RPMI8226 (cell line): ENCODE results near the gene EPB41L3.

ENCODE experiments used
- DNase-seq: peaks from one replicate; pipeline ENCODE4 v3.0.0-alpha.2; 2015

The EPB41L3 gene

DNA sequence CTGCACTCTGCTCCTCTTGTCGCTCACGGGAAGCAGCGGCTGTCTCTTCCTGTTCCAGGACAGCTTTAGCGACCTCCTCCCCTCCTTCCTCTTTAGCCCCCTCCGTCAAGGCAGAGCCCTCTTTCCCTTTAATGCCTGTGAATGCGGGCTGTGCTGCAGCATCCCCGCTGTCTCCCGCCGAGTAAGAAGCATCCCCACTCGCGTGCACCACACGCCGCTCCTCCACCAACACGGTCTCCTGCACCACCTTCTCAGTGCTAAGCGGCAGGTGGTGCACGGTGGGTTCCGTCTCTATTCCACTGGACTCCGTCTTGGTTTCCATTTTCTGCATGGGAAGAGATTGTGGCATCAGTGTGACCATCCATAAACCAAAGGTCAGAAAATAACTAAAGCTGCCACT is 146.7 kb downstream of the EPB41L3 start:
- DNase-seq, result no peak

DNA sequence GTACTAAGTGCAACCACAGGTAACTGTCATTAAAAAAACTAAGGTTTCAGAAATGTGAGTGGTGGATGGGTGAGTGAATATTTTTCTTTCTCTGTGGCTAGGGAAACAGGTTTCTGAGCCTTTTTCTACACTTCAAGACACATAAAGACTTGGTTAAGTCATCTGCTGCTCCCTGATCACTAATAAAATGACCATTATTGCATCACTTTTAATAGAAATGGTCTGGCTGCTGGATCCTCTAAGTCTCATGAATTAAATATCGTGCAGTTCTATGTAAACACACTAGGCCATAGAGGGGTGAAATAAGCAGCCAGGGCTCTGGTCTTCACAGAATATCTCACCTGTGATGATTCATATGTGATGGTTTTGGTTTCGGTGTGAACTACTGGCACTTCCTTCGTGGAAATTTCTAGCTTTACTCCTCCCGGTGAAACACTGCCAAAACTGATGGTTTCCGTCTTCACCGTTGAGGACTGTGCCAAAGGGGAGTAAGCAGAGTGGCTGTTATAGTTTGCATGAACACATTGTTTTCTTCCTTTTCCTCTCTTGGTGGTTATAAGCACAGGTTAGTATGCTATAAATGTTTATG is 147.8 kb downstream of the EPB41L3 start:
- DNase-seq, result peak; percentile 83

DNA sequence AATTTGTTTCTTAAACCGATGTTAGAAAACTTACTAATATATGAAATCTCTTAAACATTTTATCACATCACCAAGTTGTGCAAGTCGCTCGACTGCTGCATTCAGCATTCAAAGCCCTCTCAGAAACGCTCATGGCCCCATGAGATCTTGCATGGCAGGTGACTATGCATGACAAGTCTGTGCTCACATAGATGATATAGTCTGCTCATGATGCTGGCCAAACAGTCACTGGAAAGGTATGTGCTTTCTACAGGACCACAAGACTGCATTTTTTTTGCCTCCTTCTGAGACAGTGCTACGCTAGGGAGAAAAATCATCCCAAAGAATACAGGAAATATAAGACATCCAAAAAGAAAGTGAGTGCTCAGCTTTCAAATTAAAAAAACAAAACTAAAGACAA is 150.0 kb downstream of the EPB41L3 start:
- no peak for DNase-seq

- DNase-seq, result no peak
Observed at GRCh38 chr18:5391409-5391808, 152.4 kb downstream of the EPB41L3 start.

DNA sequence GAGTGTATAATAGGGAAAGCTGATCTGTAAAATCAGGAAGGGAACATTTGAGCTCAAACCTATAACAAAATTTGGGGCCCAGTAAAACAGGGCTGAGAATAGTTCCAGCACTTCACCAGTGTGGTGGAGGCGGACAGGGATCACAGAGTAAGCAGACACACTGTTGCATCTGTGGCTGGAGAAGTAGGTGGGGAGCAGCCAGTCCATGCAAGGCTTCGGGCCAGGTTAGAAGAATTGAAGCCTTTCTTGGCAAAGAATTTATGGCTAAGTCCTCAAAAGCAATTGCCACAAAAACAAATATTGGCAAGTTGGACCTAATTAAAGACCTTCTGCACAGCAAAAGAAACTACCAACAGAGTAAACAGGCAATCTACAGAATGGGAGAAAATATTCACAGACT is 154.4 kb downstream of the EPB41L3 start:
- no peak for DNase-seq

DNA sequence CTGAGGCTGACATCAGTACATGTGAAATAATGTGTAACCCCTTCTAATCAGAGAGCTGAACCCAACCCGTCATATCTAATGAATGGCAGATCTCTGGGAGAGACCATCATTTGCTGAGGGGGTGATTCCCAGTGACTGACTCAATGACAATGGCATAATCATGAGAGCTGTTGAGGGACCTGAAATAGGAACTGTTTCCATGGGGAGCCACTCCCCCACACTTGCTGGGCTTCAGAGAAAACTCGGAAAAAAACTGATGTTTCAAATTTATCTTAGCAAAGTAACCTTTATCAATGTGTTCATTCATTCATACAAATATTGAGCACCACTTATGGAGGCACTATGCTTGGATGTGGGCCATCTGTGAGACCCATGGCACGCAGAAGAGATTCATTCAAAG is 154.9 kb downstream of the EPB41L3 start:
- no peak for DNase-seq

GRCh38 chr18:5380586-5380985 is 163.2 kb downstream of the EPB41L3 start:
- no peak for DNase-seq

- no peak for DNase-seq
Observed at GRCh38 chr18:5376986-5377385, 166.8 kb downstream of the EPB41L3 start.

- DNase-seq, result no peak
Observed at GRCh38 chr18:5370332-5370731, 173.5 kb downstream of the EPB41L3 start.

GRCh38 chr18:5369513-5369912 is 174.3 kb downstream of the EPB41L3 start:
- no peak for DNase-seq

GRCh38 chr18:5365443-5365842 is 178.4 kb downstream of the EPB41L3 start:
- DNase-seq, result no peak

GRCh38 chr18:5350636-5351035 is 193.2 kb downstream of the EPB41L3 start:
- DNase-seq, result no peak
